HG03520 (cell line): ENCODE results near the gene SLIT3.
"Not testable (repeated sequence)": the region's sequence is repeated elsewhere in the genome, so short reads cannot be mapped to it uniquely, and the experiment has no call there.

Experiments used
- ATAC-seq: cut with Tn5 transposase; IDR thresholded peaks from one replicate; pipeline ENCODE4 v1.9.1; 2021; ENCODE audit warnings: mild to moderate bottlenecking, moderate library complexity; ENCODE audit not compliant: unreplicated experiment

Gene SLIT3

DNA sequence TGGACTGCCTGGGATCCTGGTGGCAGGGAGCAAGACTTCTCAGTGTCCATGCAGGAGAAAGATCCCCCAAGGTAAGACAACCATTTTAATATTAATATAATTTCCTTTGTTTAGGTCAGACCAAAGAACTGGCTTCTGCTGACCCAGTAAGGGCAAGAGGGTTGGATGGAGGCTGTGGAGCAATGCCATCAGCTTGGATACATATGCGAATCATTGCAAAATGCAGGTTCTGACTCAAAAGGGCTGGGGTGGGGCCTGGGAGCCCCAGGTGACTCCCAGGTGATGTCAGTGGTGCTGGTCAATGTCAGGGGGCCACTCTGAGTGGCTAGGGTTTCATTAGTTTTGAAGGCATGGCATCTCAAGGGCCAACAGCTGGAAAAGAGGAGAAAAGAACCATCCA, 632.9 kb downstream of the SLIT3 start:
- ATAC-seq: no peak

DNA sequence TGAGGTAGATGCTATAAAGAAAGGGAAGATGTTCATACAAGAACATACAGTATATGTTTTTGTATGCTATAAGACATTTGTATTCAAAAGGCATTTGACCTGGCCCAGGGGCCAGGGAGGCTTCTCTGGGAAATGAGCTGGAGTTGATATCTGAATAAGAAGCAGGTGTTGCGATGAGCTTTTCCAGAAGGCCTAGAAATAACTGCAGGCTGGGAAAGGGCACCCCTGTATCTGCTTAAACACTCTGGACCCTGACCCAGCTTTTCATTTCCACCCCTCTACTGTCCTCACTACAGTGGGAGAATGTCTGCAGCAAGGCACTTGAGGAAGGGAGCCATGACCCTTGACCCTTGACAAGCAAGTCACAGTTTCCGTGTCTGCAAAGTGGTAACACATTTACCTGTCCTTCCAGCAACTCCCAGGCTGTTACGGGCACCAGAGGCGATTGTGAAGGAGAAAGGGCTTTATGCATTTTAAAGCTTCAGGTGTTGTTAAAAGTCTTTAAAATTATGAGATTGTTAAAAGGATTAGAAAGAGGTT, 633.6 kb downstream of the SLIT3 start:
- no peak for ATAC-seq

- no peak for ATAC-seq
Measured at GRCh38 chr5:168666356-168666755, 634.6 kb downstream of the SLIT3 start.

GRCh38 chr5:168663276-168664004, 637.5 kb downstream of the SLIT3 start:
- no peak for ATAC-seq

DNA sequence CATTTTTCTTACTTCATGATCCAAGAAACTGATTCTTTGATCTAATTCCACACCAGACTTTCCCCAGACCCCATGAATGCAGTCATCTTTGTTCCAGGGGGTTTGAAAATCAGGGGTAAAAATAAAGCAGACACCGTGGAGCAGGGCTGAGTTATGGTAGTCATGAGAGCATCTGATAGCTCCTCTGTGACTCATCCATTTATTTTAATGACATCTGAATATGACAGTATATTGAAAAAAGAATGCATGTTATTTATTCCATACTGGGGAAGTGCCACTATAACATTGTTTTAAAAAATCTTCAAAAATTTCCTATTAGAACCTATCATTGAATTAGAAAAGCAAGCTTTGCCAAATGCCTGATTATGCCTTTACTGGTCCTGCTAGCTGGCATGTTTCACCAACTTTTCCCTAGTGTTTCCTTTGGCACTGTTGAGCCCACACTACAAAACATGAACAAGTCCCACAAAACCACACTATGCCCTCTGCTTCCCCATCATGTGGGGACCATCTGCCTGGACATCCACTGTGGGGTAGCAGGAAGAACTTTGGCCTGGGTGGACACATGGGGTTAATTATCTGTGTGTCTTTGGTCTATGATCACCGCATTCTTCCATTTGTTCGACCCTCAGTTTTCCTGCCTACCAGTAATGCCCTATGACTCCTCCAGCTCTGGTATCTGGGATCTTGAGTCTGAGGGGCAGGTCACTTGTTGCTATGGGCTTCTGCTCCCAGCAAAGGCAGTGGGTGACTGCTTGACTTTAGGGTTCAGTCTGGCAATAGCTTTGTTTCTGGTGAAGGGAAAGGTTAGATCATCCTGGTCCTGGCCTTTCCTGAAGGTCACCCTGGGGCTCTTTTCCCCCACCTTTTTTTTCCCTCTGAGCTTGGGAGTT, 639.1 kb downstream of the SLIT3 start:
- ATAC-seq: no peak

DNA sequence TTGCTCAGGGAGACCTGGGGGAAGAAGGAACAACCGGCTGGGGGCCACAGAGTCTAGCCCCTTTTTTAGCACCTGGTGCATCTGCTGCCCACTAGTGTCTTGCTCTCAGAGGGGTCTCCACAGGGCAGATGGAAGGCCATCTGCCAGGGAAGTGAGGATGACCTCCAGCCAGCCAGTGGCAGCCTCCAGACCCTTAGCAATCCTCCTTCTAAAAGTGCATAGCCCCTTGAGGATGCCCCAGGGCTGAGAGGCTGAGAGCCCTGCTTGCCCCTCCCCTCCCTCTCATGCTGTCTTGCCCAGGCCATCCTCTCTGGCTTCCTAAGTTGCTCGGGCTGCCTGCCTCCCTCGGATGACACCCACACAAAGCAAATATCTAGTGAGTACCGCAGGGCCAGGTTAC, 640.2 kb downstream of the SLIT3 start:
- no peak for ATAC-seq

DNA sequence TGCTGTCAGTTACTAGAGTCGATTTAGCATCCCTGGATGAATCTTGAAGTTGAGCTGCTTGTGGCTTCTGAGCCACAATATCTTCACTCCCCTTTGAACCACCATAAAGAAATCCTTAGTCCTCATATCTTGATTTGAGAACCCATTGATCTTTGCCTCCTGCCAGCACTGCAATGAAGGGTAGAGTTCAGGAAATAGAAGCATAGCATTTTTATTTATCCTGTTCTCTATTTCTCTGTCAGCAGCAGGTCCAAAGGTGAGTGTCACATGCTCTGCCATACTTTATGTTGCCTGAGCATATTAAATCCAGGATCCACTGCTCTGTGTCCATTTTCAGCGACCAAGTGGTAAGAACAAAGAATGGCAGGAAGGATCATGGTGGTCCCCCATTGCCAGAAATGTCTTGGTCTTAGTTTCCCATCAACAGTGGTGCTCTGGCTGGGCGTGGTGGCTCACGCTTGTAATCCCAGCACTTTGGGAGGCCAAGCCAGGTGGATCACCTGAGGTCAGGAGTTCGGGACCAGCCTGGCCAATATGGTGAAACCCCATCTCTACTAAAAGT, 641.6 kb downstream of the SLIT3 start:
- no peak for ATAC-seq

- ATAC-seq: no peak
Measured at GRCh38 chr5:168658394-168658793, 642.5 kb downstream of the SLIT3 start.

DNA sequence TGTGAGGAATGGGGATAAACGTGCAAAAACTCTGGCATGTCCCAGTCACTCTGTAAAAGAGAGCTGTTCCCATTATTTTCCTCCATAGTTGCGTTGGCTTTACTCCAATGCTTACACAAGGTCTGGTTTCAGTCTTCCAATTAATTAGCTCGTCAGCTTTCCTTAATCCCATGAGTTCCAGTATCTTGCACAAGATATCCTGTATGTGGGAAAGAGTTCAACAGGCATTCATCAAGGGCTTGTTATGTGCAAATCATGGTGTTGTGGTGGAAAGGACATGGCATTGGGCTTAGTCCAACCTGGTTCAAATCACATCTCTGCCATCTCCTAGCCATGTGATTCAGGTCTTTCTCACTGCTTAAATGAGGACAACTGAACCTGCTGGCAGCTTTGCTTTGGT, 644.3 kb downstream of the SLIT3 start:
- ATAC-seq: no peak

- no peak for ATAC-seq
Measured at GRCh38 chr5:168655316-168655715, 645.6 kb downstream of the SLIT3 start.

DNA sequence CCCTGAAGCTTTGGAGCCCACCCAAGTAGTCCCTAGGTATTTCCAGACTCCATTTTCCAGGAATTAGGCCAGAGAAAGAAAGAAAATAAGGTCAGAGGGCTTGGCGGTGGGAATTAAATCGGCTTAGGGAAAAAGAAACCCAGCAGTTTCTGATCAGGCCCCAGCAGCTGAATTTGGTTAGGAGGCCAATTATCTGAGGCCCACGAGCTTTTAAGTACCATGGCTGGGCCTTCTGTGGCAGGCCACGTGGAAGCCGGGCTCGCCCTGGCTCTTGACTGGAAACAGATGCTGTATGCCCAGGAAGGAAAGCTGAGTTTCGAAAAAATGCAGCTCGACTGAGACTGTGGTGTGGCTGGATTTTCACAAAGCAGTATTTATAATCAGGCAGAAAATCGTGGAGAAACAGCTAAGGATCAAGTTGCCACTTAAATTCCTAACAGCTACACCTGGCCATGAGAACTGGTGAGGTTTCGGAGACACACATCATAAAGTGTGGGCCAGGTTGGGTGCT, 646.7 kb downstream of the SLIT3 start:
- ATAC-seq: no peak

- ATAC-seq: no peak
Measured at GRCh38 chr5:168653626-168654025, 647.3 kb downstream of the SLIT3 start.

DNA sequence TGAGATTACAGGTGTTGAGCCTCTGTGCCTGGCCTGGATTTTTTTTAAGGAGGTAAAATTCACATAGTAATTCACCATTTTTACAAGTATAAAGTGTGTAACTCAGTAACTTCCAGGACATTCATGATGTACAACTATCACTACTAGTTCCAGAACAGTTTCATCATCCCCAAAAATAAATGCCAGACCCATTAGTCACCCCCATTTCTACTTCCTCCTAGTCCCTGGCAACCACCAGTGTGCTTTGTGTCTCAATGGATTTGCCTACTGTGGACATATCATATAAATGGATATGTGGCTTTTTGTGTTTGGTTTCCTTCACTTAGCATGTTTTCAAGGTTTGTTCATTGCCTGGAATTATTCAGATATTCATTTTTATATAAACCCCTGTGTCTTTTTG, 649.3 kb downstream of the SLIT3 start:
- no peak for ATAC-seq

DNA sequence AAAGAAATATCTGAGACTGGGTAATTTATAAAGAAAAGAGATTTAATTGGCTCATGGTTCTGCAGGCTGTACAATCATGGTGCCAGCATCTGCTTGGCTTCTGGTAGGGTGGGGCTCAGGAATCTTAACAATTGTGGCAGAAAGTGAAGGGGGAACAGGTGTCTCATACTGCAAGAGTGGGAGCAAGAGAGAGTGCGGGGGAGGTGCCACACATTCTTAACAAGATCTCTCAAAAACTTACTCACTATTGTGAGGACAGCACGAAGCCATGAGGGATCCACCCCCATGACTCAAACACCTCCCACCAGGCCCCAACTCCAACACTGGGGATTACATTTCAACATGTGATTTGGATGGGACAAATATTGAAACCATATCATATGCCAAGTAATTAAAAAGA, 651.6 kb downstream of the SLIT3 start:
- no peak for ATAC-seq

DNA sequence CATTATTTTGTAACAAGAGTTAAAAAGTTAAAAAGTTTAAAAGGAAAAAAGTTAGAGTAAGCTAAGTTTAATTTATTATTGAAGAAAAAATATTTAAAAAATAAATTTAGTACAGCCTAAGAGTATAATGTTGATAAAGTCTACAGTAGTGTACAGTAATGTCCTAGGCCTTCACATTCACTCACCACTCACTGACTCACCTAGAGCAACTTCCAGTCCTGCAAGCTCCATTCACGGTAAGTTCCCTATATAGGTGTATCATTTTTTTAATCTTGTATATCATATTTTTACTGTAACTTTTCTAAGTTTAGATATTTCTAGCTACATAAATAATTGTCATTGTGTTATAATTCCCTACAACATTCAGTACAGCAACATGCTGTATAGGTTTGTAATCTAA, 652.4 kb downstream of the SLIT3 start:
- no peak for ATAC-seq

GRCh38 chr5:168648016-168648415, 652.9 kb downstream of the SLIT3 start:
- no peak for ATAC-seq

GRCh38 chr5:168647083-168647482, 653.9 kb downstream of the SLIT3 start:
- ATAC-seq: no peak

- no peak for ATAC-seq
Measured at GRCh38 chr5:168646335-168646734, 654.6 kb downstream of the SLIT3 start.

- no peak for ATAC-seq
Measured at GRCh38 chr5:168645195-168645594, 655.7 kb downstream of the SLIT3 start.

DNA sequence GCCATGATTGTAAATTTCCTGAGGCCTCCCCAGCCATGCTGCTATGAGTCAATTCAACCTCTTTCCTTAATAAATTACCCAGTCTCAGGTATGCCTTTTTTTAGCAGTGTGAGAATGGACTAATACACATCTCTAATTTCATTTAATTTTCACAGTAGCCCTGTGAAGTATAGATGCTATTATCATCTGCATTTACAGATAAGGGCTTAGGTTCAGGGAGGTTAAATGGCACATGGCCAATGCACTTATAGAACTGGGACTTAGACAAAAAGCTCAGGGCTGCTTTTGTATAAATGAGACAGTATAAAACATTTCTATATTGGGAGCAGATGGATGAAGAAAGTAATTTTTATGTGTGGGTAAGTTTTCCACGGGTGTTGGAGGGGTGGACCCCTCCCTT, 658.9 kb downstream of the SLIT3 start:
- no peak for ATAC-seq

DNA sequence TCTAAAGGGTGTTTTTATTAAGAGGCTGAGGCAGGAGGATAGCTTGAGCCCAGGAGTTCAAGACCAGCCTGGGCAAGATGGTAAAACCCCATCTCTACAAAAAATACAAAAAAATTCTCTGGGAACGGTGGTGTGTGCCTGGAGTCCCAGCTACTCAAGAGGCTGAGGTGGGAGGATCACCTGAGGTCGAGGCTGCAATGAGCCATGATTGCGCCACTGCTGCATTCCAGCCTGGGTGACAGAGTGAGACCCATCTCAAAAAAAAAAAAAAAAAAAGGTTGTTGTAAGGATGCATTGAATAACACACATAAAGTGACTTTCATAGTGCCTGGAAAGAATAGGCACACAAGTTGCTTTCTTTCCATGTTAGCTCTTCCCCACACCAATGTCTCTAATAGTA, 662.1 kb downstream of the SLIT3 start:
- not testable (repeated sequence) for ATAC-seq
